HG02623 (cell line): ENCODE measurements around the gene METTL24.

Source experiments
- ATAC-seq: cut with Tn5 transposase; IDR thresholded peaks from one replicate; pipeline ENCODE4 v1.9.1; 2021; ENCODE audit warnings: moderate library complexity; ENCODE audit not compliant: unreplicated experiment

Gene METTL24, protein sequence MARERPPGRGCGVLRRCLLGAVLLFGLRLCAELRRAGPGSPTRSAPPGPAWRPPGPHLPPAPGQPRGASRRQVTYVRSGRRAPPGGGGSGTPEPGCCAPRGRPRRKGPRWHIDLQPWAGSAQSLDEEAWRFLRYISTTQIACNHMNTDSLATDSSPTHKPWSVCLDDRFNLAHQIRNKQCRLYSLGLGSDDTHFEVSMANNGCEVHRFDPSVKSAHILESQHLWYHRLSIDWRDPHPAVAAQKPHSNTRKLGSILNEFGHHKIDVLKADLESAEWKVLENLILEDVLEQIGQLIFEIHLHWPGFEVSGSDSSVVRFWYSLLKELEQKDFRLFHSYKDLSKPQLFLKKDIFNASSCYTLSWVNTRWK

DNA sequence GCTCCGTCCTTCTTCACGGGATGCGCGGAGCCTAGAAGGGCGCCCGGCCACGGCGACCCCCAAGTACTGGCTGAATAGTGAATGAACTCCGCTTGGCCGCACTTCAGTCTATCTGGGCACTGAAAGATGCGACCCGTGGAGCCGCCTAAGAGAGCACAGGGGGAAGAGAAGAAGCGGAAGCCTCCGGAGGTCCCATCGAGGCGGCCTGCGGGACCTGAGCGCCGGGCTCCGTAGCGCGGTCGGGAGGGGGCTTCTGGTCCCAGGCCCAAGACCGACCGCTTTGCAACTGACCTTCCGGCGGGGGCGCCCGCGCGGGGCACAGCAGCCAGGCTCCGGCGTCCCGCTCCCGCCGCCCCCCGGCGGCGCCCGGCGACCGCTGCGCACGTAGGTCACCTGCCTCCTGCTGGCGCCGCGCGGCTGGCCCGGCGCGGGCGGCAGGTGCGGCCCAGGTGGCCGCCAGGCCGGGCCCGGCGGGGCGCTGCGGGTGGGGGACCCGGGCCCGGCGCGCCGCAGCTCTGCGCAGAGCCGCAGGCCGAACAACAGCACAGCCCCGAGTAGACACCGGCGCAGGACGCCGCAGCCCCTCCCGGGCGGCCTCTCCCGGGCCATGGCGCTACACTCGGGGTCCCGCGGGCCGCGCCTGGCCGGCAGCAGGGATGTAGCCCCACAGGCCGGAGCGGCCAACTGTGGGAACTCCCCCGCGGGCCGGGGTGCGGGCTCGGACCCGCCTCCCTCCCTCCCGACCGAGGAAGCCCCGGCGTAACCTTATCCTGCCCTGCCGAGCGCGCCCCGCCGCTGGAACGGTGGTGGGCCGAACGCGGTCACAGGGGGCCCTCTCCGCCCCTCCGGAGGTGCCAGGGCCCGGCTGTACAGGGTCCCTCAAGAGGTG lies at the start of gene METTL24:
Gene METTL24, minus strand, starts transcription at position 686 of the 889 bp plus-strand sequence. Its CDS starts 77 bp downstream, at position 609.
- no peak for ATAC-seq

DNA sequence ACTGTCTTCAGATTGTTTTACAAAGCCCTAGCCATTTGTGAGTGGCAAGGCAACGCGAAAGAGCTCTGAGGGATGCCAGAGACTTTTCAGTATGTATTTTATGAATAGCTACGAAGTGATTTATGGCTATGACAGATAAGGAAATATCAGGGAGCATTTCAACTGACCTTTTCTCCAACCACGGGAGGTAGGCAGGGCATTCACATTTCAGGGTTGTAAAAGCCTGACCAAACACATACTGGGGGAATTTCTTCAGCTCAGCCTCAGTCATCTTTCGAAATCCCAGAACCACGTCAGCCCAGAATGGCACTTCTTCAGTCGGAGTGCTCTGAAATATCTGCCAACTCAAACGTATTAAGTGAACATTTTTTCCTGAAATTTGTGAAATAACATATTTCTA lies 46.5 kb upstream of the METTL24 start:
- ATAC-seq: no peak

DNA sequence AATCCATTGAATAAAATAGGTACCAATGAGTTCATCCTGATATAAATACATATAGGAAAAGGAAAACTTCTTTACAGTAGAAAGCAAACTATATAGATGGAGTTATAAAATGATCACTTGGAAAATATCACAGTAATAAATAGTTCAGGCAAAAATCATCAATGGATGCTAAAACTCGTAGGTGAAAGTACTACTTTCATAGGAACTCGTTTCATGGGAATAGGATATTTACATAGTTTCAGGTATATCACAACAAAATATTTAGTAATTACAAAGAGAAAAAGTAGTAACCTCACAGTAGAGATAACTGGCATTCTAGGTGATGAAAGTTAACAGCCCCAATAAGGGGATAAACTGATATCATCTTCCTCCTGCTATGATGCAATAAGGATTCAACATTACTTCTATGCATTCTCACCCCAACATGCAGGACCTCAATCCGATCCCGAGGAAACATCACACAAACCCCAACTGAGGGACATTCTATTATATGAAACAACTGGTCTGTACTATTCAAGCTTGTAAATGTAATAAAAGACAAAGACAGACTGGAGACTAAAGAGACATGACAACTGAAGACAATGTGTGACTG lies 43.5 kb upstream of the METTL24 start:
- no peak for ATAC-seq

DNA sequence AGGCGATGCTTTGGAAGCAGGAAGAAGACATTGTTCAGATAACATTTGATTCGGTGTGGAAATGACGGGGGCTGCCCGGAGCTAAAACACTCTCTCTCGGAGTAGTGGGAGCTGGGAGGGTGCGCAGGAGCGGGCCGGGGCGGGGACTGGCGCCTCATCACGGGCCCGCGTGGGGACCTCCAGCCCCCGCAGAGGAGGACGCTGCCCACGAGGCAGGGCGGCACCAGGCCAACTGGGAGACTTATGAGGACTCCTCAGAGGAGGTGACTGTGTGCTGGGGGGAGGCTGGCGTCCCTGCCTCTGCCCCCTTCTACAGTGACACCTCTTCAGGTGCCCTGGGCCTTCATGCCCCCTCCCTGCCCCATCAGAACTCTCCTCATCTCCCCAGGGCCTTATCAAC lies 42.1 kb upstream of the METTL24 start:
- no peak for ATAC-seq

DNA sequence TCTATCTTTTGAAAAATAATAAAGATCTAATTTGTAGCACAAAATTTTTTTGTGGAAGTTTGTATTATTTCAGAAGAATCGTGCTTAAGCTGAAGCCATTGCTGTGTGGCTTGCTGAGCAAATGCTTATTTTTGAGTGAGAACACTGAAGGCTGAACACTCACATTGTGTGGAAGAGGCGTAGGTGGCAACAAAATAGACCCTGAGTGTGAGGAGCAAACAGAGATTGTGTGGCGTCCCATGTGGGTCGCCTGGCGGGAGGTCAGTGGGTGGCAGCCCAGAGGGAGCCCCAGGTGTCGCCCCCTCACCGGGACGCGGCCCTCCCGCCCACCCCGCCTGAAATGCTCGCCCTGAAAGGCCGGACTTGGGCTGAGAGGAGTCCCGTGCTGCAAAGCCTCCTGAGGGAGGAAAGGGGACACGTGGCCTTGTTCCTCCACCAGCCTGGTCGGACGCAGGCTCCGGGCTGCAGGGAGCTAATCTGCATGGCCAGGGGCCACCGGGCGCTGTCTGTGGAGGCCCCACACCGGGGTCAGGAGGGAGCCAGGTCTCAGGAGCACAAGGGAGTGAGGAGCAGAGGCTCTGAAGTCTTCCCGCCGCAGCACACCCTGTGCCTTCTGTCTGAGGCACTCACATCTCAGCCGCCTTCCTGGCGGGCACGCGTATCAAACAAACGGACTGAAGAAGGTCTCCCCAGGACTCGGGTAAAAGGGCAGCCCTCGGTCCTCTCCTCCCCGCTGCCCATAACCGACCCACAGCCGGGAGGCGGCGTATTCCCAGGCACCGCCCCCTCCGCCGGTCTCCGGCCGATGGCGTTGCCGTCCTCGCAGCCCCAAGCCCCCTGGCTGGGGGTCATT lies 41.3 kb upstream of the METTL24 start:
- no peak for ATAC-seq

DNA sequence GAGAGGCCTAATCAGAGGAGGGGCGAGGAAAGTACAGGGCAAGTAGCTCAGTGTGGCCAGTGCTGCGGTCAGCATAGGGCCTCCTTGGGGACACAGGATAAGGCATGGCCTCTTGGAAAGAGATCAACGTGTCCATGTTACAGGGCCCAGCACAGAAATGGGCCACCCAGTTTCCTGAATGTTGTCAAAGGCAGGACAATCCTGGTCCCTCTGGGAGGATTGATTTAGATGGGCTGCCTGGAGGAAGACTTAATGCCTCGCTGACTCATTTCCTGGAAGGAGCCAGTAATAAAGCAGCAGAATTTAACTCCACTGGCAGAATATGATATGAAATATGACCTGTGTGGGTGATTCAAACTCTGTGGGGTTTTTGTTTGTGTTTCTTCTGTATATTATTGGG lies 40.6 kb upstream of the METTL24 start:
- ATAC-seq: no peak

DNA sequence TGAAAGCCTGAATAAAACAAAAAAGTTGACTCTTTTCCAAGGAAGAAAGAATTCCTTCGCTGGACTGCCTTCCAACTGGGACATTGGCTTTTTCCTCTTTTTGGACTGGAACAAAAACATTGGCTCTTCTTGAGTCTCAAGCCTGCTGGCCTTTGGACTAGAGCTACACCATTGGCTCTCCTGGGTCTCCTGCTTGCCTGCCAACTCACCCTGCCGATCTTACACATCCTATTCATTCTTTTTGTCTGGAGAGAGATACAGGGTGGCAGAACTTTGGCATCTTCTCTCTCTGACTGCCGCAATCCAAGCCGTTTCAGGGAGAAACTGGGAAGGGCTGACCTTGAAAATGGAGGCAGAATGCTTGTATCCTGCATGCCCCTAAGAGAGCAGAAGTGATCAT lies 37.1 kb upstream of the METTL24 start:
- ATAC-seq: no peak

DNA sequence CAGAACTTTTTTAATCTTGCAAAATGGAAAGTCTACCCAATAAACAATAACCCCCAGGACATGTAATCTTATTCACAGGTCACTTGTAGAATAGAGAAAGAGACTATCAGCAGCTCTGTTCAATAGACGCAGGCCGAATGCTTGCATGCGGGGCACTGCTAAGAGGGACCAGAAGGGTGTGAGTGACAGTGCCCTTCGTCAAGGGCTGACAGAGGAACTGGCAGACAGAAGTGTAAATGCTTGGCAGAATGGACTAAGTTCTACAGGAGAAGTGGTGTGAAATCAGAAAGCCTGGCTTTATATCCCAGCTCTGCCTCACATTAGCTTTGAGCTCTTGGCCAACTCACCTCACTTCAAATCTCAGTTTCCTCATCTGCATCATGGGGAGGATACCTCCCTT lies 36.3 kb upstream of the METTL24 start:
- no peak for ATAC-seq

DNA sequence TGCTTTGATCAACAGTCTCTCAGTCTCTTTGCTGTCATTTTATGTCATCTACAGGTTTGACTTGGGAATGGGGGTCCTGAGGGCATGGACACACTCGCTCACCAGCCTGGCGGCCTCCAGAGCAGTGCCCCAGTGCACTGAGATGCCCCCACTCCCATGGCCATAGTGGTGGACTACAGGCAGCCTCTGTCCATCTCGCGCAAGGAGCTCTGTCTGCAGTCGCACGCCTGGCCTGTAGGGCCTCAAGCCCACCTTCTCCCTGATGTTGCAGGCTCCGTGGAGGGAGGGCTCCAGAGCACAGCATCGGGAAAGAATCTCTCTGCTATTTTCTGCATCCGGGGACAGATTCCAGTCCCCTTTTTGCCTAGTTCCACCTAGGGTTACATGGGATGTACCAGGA lies 34.6 kb upstream of the METTL24 start:
- no peak for ATAC-seq

DNA sequence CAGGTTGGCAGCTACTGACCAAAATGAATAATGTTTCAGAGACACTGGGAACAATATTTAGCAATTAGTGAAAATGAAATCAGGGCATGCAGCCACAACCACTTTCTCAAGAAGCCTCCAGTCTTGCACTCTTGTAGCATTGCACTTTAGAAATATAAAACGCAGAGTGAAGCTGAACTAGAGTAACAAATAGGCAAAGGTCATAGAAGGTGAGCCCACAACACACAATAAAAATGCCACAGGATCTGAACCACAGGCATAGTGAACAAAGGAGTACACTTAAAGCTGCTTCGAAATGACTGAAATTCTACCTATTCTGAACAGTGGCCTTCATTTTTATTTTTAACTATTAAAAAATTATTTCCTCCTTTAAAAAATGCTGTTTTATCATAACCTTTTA lies 32.3 kb upstream of the METTL24 start:
- no peak for ATAC-seq

DNA sequence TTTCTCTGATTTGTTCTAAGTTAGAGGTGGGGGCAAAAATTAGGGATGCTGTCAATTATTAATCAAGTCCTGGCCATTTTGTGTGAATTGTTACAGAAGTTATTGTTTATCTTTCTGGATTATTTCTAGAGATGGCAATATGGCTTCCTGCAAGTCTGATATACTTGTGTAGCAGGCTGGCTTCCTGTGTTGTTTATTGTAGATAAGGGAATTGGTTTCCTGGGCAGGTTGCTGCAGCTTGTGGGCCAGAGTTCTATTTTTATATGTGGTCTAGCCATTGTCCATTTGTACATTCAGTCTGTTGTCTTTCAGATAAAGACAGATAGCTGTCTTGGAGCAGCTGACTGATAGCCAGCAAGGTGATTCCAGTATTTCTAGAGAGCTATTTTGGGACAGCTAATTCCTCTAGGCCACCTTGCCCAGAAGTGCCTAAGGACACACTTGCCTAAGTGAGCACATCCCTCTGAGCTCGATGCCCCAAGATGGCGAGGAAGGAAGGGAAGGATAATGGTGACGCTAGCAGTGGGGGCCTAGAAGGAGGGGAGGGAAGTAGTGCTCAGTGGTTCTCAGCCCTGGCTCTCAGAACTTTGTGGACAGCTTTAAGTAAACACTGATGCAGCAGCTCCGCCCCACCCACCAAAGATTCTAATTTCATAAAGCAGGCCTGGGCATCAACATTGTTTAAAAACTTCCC lies 31.7 kb upstream of the METTL24 start:
- ATAC-seq: no peak

DNA sequence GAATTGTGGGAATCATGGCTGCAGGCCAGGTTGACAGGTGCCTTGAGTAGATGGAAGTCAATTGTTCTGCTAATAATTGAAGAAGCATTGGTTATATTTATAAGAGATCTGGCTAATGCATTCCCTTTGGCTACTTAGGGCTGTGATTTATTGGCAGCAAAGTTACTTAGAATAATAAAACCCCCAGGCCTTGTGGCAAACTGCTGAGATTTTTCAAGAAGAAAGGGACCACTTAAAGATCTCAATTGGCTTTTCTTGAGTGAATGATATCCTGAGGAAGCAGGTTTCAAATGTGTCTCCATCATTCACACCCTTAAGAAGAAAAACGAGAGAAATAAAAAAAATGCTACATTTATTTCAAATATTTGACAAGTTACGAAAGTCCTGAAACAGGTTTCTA lies 29.8 kb upstream of the METTL24 start:
- ATAC-seq: no peak

DNA sequence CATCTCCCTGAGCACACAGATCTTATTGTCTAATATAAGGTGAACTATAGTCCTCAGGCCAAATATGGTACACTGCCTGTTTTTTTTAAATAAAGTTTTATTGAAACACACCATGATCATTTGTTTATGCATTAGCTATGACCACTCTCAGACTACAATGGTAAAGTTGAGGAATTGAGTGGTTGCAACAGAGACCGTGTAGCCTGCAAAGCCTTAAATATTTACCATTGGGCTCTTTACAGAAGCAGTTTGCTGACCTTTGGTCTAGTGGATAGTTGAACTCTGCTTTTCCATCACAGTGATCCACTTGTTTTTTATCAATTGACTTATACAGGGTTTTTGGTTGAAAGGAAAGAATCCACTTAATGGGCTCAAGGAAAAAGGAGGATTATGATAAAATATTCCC lies 27.3 kb upstream of the METTL24 start:
- ATAC-seq: no peak

DNA sequence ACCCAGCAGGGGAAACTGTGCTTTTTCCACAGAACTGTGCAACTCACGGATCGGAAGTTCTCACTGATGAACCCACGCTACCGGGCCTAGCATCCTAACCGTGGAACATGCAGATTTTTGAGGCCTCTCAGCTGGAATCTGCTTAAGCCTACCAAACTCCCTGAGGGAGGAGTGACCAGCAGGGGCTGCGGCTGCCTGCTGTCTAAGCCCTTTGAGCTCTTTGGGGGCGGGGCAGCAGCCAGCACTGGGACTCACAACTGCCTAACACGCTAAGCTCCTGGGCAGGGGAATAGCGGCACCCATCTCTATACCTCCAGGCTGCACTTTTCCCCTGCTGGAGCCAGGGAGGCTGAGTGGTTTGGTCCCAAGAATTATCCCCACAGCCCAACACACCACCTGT lies 20.4 kb upstream of the METTL24 start:
- no peak for ATAC-seq

DNA sequence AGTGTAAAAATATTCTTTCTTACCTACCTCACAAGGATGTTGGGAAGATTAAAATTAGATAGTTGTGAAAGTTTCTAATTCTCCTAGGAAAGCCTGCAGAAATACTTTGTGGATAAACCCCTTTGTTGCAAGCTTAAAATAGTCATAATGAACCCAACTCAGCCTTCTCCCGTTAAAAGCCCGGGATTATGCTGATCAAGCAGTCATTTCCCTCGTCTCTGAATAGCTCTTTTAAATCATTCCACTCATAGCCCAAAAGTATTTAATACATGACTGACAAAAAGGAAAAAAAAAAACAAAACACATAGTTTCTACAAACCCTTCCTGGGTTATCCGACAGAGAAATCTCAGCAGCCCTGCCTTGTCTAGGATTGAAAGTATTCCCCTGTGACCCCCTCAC lies 10.9 kb upstream of the METTL24 start:
- no peak for ATAC-seq

DNA sequence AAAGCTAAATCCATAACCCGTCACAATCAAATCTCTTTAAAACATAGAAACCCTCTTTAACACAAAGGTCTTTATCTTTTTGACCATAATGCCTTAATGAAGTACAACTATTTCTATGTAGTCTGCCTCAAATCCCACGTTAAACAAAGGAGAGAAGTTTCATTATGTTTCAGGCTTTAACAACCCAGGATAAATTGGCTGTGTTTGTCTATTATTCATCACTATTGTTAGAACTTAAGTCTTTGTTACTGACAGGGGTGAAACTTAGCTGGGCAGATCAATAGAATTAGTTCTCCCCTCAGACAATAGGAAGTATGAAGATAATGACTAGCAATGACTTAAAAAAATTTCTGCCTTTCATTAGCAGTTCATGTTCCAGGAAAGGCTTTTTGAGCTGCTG lies 10.1 kb upstream of the METTL24 start:
- ATAC-seq: no peak

DNA sequence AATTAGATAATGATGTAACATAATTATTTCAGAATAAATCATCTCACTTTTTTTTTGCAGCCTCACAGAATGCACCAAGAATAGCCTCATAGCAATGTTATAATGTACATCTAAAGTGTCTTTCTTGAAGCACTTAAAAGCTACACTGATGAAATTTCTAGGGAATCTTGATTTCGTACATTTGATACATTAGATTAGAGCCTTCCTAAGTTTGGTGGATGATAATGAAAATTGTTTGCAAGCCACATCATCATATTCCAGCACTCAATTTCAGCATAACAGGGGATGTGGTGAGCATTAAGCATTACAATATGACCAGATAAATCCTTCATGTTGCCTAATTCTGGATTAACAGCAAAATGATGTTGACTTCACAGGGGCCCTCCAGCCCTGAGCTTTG lies 9.7 kb upstream of the METTL24 start:
- ATAC-seq: no peak

DNA sequence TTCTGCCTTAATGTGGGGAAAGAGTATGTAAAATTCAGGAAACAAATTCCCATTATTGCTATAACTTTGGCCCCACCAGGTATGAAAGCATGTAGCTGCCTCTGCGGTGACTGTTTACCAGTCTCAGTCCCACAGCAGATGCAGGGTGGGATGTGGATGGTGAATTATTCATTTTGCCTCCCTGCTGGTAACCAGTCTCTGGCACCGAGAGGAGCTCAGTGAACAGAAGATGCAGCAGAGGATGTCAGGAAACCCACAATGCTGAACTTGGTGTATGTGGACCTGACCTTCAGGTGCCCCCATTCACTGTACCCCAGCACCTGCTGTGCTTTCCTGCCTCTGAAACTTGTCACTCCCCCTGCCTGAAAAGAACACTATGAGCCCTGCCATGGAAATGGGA lies 8.8 kb upstream of the METTL24 start:
- ATAC-seq: no peak

DNA sequence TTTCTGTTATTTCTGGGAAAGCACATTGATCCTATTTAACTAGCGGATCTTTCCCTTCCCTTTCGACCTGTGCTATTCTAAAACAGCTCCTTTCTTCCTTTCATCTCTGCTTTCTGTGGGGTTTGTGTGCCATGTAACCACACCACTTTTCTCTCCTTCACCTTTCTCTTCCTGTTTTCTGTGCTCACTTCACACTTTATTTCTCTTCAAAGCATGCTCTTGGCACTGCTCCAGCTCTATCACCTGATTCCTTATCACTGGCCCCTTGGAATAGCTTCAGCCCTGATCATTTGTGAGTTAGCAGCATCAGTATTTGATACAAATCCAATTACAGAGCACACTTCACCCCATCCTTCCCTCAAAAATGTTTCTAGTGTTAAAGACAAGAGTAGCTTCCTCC lies 8.1 kb upstream of the METTL24 start:
- ATAC-seq: no peak

DNA sequence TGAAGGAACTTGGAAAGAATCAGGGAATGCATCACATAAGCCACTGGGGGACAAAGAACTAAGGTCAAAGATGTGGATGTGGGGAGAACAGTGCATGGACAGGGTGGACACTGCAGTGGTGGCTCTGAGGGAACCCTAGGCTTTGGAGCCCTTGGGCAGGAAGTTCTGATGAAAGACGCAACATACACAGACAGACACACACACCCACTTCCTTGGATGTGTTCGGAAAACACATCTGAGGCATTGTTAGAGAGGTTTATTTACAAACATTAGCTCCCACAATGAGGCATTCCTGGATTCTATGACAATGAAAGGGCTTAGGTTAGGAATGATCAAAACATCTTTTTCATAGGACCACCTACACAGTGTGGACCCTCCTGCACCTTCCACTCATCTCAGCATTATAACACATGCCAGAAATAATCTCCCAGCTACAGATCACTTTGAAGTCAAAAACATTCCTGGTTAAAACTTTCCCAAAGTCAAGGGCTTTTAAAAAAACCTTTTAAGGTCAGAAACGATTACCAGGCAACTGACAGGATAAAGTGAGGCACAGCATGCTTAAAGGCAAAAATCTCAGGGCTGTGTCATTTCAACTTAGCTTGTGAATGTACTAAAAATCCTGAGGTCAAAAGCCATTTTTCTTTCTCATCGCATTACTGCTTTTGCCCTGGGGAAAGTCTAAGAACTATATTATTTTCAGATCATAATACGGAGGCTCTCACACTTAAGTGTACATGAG lies 6.4 kb upstream of the METTL24 start:
- no peak for ATAC-seq
